H1 (cell line): ENCODE data around the gene SCPEP1. TPM values are rescaled to one million over a fixed set of nuclear protein-coding genes. Genes with fewer than 3 reads are reported as not detected.

ENCODE experiments used
- CTCF ChIA-PET: fragments of 300-600 bp; sonication (Branson Sonifier 250); formaldehyde crosslinking; loops from one replicate; lab custom pipeline; 2021; ENCODE audit not compliant: partially characterized antibody; lab: Charles Lee
- POLR2A ChIA-PET: fragments of 300-600 bp; sonication (Branson Sonifier 250); formaldehyde crosslinking; loops from one replicate; lab custom pipeline; 2021; ENCODE audit warnings: inconsistent platforms; ENCODE audit not compliant: partially characterized antibody; lab: Charles Lee
- DNase-seq, 2 experiments: peaks; one replicate each; pipeline versions ENCODE4 v3.0.0 to v3.0.0-alpha.2; 2010 to 2022; ENCODE audit warnings: low spot score in 2 of 2, low read depth in 1 of 2, mixed read lengths in 1 of 2
- FAIRE-seq: peaks from 2 replicates; lab custom pipeline; 2011; peaks lifted over from hg19 to GRCh38; lab: Jason Lieb, UNC
- H2AFZ ChIP-seq: 2 replicates; pipeline ENCODE4 v1.8.1; 2012; ENCODE audit warnings: low read length, inconsistent platforms
- H2AK5ac ChIP-seq: 2 replicates; pipeline ENCODE4 v1.6.1; 2013; ENCODE audit warnings: low read depth, low read length
- H2BK120ac ChIP-seq: replicated peaks from 2 replicates; pipeline ENCODE3; 2013; ENCODE audit warnings: low read depth, low read length, inconsistent platforms
- H2BK12ac ChIP-seq: 2 replicates; pipeline ENCODE4 v1.6.1; 2013; ENCODE audit warnings: low read depth, low read length
- H2BK15ac ChIP-seq: 2 replicates; pipeline ENCODE4 v1.6.1; 2013; ENCODE audit warnings: low read length
- H2BK20ac ChIP-seq: 2 replicates; pipeline ENCODE4 v1.6.1; 2013; ENCODE audit warnings: low read length
- H2BK5ac ChIP-seq: 2 replicates; pipeline ENCODE4 v1.6.1; 2013; ENCODE audit warnings: low read depth, low read length
- H3K14ac ChIP-seq: 2 replicates; pipeline ENCODE4 v1.6.1; 2013; ENCODE audit warnings: inconsistent platforms; ENCODE audit not compliant: insufficient read length
- H3K18ac ChIP-seq: 2 replicates; pipeline ENCODE4 v1.6.1; 2013; ENCODE audit warnings: low read length; ENCODE audit errors: extremely low read depth
- H3K23ac ChIP-seq: 2 replicates; pipeline ENCODE4 v1.6.1; 2013; ENCODE audit warnings: inconsistent platforms; ENCODE audit not compliant: insufficient read length
- H3K23me2 ChIP-seq: 2 replicates; pipeline ENCODE4 v1.6.1; 2013; ENCODE audit warnings: low read depth, low read length
- H3K27ac ChIP-seq: 2 replicates; pipeline ENCODE4 v1.6.1; 2011; ENCODE audit warnings: low read depth, low read length, inconsistent platforms
- H3K27me3 ChIP-seq, 4 experiments: replicated peaks in 1 of 4; 1 replicate in 1 of 4; 2 replicates in 3 of 4; pipeline versions ENCODE4 v1.6.1 to v1.8.1; 2011 to 2013; ENCODE audit warnings: low read length in 3 of 4, mild to moderate bottlenecking in 3 of 4, inconsistent platforms in 2 of 4, mixed read lengths in 2 of 4, moderate library complexity in 1 of 4; ENCODE audit not compliant: control insufficient read depth in 3 of 4, insufficient read depth in 3 of 4; ENCODE audit errors: extremely low read depth in 1 of 4
- H3K36me3 ChIP-seq, 4 experiments: 2 replicates each; pipeline versions ENCODE4 v1.6.1 to v1.8.1; 2011 to 2013; ENCODE audit warnings: mild to moderate bottlenecking in 4 of 4, low read length in 3 of 4, moderate library complexity in 2 of 4, control low read depth in 1 of 4, inconsistent platforms in 1 of 4; ENCODE audit not compliant: insufficient read depth in 4 of 4, control insufficient read depth in 2 of 4
- H3K4ac ChIP-seq: replicated peaks from 2 replicates; pipeline ENCODE3; 2013; ENCODE audit warnings: low read length, low read depth, mixed read lengths, inconsistent platforms; ENCODE audit not compliant: insufficient read length
- H3K4me1 ChIP-seq, 4 experiments: replicated peaks in 1 of 4; 1 replicate in 1 of 4; 2 replicates in 3 of 4; pipeline versions ENCODE4 v1.6.1 to v1.8.1; 2011 to 2013; ENCODE audit warnings: low read length in 3 of 4, inconsistent platforms in 2 of 4, mixed read lengths in 1 of 4; ENCODE audit not compliant: insufficient read depth in 4 of 4, control insufficient read depth in 3 of 4
- H3K4me2 ChIP-seq, 2 experiments: 2 replicates each; pipeline versions ENCODE4 v1.6.1 to v1.8.1; 2011 to 2013; ENCODE audit warnings: low read depth in 2 of 2, low read length in 2 of 2, control low read depth in 1 of 2, inconsistent platforms in 1 of 2, mild to moderate bottlenecking in 1 of 2; ENCODE audit not compliant: insufficient read depth in 1 of 2
- H3K4me3 ChIP-seq, 4 experiments: fragments of 200-600, 300-600 bp in 1 of 4; sonication (generic), shearing (Covaris generic), sonication (Bioruptor Twin) in 1 of 4; 2 replicates each; pipeline versions ENCODE4 v1.5.1 to v1.8.1; 2011 to 2016; ENCODE audit warnings: low read length in 4 of 4, low read depth in 3 of 4, control low read depth in 2 of 4, inconsistent platforms in 2 of 4, mild to moderate bottlenecking in 2 of 4, mixed read lengths in 1 of 4, moderate library complexity in 1 of 4; ENCODE audit not compliant: insufficient read depth in 2 of 4; ENCODE audit errors: extremely low read depth in 1 of 4
- H3K56ac ChIP-seq: replicated peaks from 2 replicates; pipeline ENCODE3; 2013; ENCODE audit warnings: low read depth, mild to moderate bottlenecking, mixed read lengths, low read length, inconsistent platforms; ENCODE audit not compliant: insufficient read length
- H3K79me1 ChIP-seq: 2 replicates; pipeline ENCODE4 v1.6.1; 2013; ENCODE audit warnings: low read depth, low read length, control low read depth
- H3K79me2 ChIP-seq, 2 experiments: 2 replicates each; pipeline versions ENCODE4 v1.6.1 to v1.8.1; 2012 to 2013; ENCODE audit warnings: low read length in 2 of 2, mild to moderate bottlenecking in 2 of 2, inconsistent platforms in 1 of 2; ENCODE audit not compliant: insufficient read depth in 2 of 2, control insufficient read depth in 1 of 2
- H3K9ac ChIP-seq, 4 experiments: replicated peaks in 1 of 4; 1 replicate in 1 of 4; 2 replicates in 3 of 4; pipeline versions ENCODE4 v1.6.1 to v1.8.1; 2011 to 2013; ENCODE audit warnings: low read depth in 3 of 4, low read length in 3 of 4, control low read depth in 2 of 4, mild to moderate bottlenecking in 2 of 4, moderate library complexity in 2 of 4, inconsistent platforms in 1 of 4; ENCODE audit errors: extremely low read depth in 1 of 4
- H3K9me3 ChIP-seq, 2 experiments: 2 replicates each; pipeline versions ENCODE4 v1.6.1 to v1.8.1; 2012 to 2013; ENCODE audit warnings: mild to moderate bottlenecking in 2 of 2, moderate library complexity in 2 of 2, control low read depth in 1 of 2, inconsistent platforms in 1 of 2, low read depth in 1 of 2, low read length in 1 of 2, mixed read lengths in 1 of 2; ENCODE audit not compliant: insufficient read depth in 2 of 2
- H4K20me1 ChIP-seq, 2 experiments: replicated peaks in 1 of 2; 2 replicates each; pipeline versions ENCODE3 to v1.8.1; 2011 to 2013; ENCODE audit warnings: inconsistent platforms in 2 of 2, low read length in 2 of 2, mild to moderate bottlenecking in 1 of 2; ENCODE audit not compliant: insufficient read depth in 2 of 2, control insufficient read depth in 1 of 2
- H4K5ac ChIP-seq: 2 replicates; pipeline ENCODE4 v1.6.1; 2013; ENCODE audit warnings: low read length, low read depth, mixed read lengths, inconsistent platforms; ENCODE audit not compliant: insufficient read length
- H4K8ac ChIP-seq: 2 replicates; pipeline ENCODE4 v1.8.0; 2013; ENCODE audit warnings: mild to moderate bottlenecking, moderate library complexity, low read length, inconsistent platforms; ENCODE audit not compliant: insufficient read depth; ENCODE audit errors: extremely low read depth
- H4K91ac ChIP-seq: replicated peaks from 2 replicates; pipeline ENCODE3; 2013; ENCODE audit warnings: low read length, mixed read lengths, inconsistent platforms; ENCODE audit not compliant: insufficient read length
- CBX5 ChIP-seq: fragments of 300-800, 300-1000 bp; sonication (generic); IDR thresholded peaks from 2 replicates; pipeline ENCODE4 v1.7.1; 2016; ENCODE audit warnings: antibody characterized with exemption, low read length, low read depth
- PHF8 ChIP-seq: fragments of 200-600 bp; sonication (generic); conservative IDR thresholded peaks from 2 replicates; pipeline ENCODE4 v1.7.1; 2012; ENCODE audit warnings: low read depth, mild to moderate bottlenecking, inconsistent platforms, low read length, moderate library complexity
- SIRT6 ChIP-seq: IDR thresholded peaks from one replicate; pipeline ENCODE4 v1.7.1; 2012; ENCODE audit warnings: low read length, inconsistent platforms
- WGBS, 2 experiments: shearing (Covaris generic) in 1 of 2; methylation state at CpG; one replicate each; pipeline versions ENCODE4 v1.1.6 to v1.1.7; 2013 to 2015; ENCODE audit warnings: low lambda C conversion rate in 2 of 2, mixed read lengths in 2 of 2, inconsistent platforms in 1 of 2, low coverage in 1 of 2, missing lambda C conversion rate in 1 of 2; ENCODE audit not compliant: insufficient replicate concordance in 2 of 2, insufficient coverage in 1 of 2, insufficient read length in 1 of 2; ENCODE audit errors: extremely low coverage in 1 of 2, missing lambda C conversion rate in 1 of 2; 5-methylcytosine and 5-hydroxymethylcytosine counted together
- polyA plus RNA-seq, 7 experiments: library from polyadenylated mRNA; depleted of rRNA in 3 of 7; stranded (reverse) in 5 of 7; unstranded in 2 of 7; fragments of >200 nt in 5 of 7; fragments of 200-250 nt in 2 of 7; gene quantifications; 1 replicate in 5 of 7; 2 replicates in 1 of 7; 4 replicates in 1 of 7; pipeline versions ENCODE4 v1.2.1 to v1.2.3, GENCODE V29; 2011 to 2013; ENCODE audit warnings: missing spikeins in 2 of 7, mixed read lengths in 2 of 7
- total RNA-seq: library from RNA; stranded (reverse); fragmentation: NEBNext Ultra II Directional; extraction: Animal tissue kit (Norgen Biotek cat#: 25700); gene quantifications from 2 replicates; pipeline ENCODE4 v1.2.1, GENCODE V29; 2021

Gene SCPEP1
- total and polyA plus RNA-seq, 2 of the 8 experiments (the other 6 are each of a cell fraction or from before 2014, with no cell fraction given) = 30.7 to 52.6 TPM

DNA sequence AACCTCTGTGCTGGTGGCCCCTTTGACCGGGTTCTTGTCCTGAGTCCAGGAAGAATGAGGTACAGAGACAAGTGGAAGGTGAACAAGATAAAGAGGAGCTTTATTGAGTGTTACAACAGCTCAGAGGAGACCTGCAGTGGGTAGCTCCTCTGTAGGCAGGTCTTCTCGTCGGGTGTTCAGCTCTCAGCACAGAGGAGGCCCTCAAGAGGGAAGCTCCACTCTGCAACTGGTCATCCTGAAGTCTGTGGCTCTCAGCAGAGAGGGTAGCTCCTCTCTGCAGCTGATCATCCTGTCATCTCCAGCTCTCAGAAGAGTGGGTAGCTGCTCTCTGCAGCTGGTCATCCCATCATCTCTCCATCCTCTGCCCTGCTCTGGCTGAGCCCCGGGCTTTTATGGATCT is 39.7 kb downstream of the SCPEP1 start:
- Histone ChIP-seq H4K91ac (peak overlapping the region; percentile 86), H2BK15ac (0 out of 2 replicates have a peak overlapping the region, but pooled peaks have one; percentile 88), H3K23ac (no peak overlapping the region), H4K8ac (0 out of 2 replicates have a peak overlapping the region, but pooled peaks have one; percentile 29), H2BK12ac (peak overlapping the region; percentile 95; the same call in 1 of the 2 replicates), H2AFZ (no peak overlapping the region), H3K23me2 (no peaks in the 10 kb centered on the region), H2AK5ac (peak overlapping the region; percentile 39; the same call in 1 of the 2 replicates), H3K9me3 (no peaks in the 10 kb centered on the region), H3K9ac (no peak overlapping the region), H3K4ac (peak overlapping the region; percentile 5), H2BK5ac (peak overlapping the region; percentile 96; the same call in 1 of the 2 replicates), H3K4me1 (peaks cover 10 to 22% (median 19%) of the 10 kb centered on the region in 4 experiments), H3K36me3 (no peaks in the 10 kb centered on the region), H2BK20ac (peak overlapping the region; percentile 99), H2BK120ac (peak overlapping the region; percentile 99), H3K4me2 (peak overlapping the region in 1 of 2 experiments; percentile 5; a peak in 2 of 4 replicates), H3K4me3 (no peak overlapping the region), H3K79me2 (no peaks in the 10 kb centered on the region), H3K56ac (peak overlapping the region; percentile 25), H3K14ac (no peak overlapping the region), H3K27me3 (0 out of 7 replicates have a peak, but pooled peaks cover 0 to 4% (median 0%) of the 10 kb centered on the region in 4 experiments), H4K5ac (peak overlapping the region; percentile 70), H3K18ac (peak overlapping the region; percentile 80), H3K27ac (no peak overlapping the region), H3K79me1 (no peaks in the 10 kb centered on the region), H4K20me1 (no peaks in the 10 kb centered on the region)
- POLR2A ChIA-PET = interaction anchor here (0.8 kb wide), 1 partner anchor 63 kb away, joined by 3 read pairs; no protein-coding TSS in a partner anchor
- CTCF ChIA-PET = interaction anchor here (0.5 to 1.4 kb wide), 5 partner anchors 14 to 92 kb away, joined by 3 to 4 read pairs (median 4); partner anchors contain the start of gene AKAP1
- no peak for DNase-seq
- FAIRE-seq = no peak
- 85% methylated on average over 4 of the region's 4 CpGs; no CpG with 5 or more reads in 1 of the 2 experiments for WGBS, 2 experiments
- TF ChIP-seq PHF8 (no peak), CBX5 (no peak), SIRT6 (no peak)
